Kidney (tissue), 14 donors: ENCODE measurements around the gene GBP3. TPM values are rescaled to one million over a fixed set of nuclear protein-coding genes. Genes with fewer than 3 reads are reported as not detected.

Source experiments
- DNase-seq, 5 donors: peaks; one replicate each; pipeline ENCODE4 v3.0.0-alpha.2; 2013 to 2020
- FAIRE-seq: peaks from 2 replicates; lab custom pipeline; 2012; peaks lifted over from hg19 to GRCh38; lab: Jason Lieb, UNC
- H3K27ac ChIP-seq, 2 donors: one replicate each; pipeline ENCODE4 v1.7.0; 2013; ENCODE audit warnings: low read depth in 2 of 2, low read length in 2 of 2, inconsistent platforms in 1 of 2
- H3K27me3 ChIP-seq: one replicate; pipeline ENCODE4 v1.7.1; 2013; ENCODE audit warnings: low read length, inconsistent platforms; ENCODE audit not compliant: control insufficient read depth, insufficient read depth
- H3K36me3 ChIP-seq, 3 donors: one replicate each; pipeline versions ENCODE4 v1.7.0 to v1.7.1; 2013; ENCODE audit warnings: low read length in 3 of 3, control low read depth in 1 of 3, inconsistent platforms in 1 of 3; ENCODE audit not compliant: insufficient read depth in 3 of 3, control insufficient read depth in 2 of 3
- H3K4me1 ChIP-seq, 3 donors: one replicate each; pipeline versions ENCODE4 v1.7.0 to v1.7.1; 2013; ENCODE audit warnings: low read length in 3 of 3, inconsistent platforms in 1 of 3, low read depth in 1 of 3; ENCODE audit not compliant: control insufficient read depth in 2 of 3, insufficient read depth in 2 of 3
- H3K4me3 ChIP-seq, 3 donors: one replicate each; pipeline versions ENCODE4 v1.7.0 to v1.8.1; 2013; ENCODE audit warnings: low read length in 3 of 3, control low read depth in 1 of 3, inconsistent platforms in 1 of 3
- H3K9ac ChIP-seq, 3 donors: one replicate each; pipeline versions ENCODE4 v1.7.0 to v1.7.1; 2013; ENCODE audit warnings: low read length in 3 of 3, control low read depth in 1 of 3, inconsistent platforms in 1 of 3
- H3K9me3 ChIP-seq, 3 donors: one replicate each; pipeline versions ENCODE4 v1.7.0 to v1.7.1; 2013; ENCODE audit warnings: low read length in 3 of 3, control low read depth in 1 of 3, inconsistent platforms in 1 of 3; ENCODE audit not compliant: control insufficient read depth in 2 of 3, insufficient read depth in 1 of 3
- CTCF ChIP-seq: IDR thresholded peaks from 3 replicates; pipeline ENCODE4 v1.5.1; 2012; ENCODE audit warnings: mild to moderate bottlenecking, moderate library complexity, borderline replicate concordance; ENCODE audit not compliant: insufficient read depth; ENCODE audit errors: extremely low read depth
- intact Hi-C: fragments of 100-400 bp; cut with DNase I; formaldehyde crosslinking; loops from one replicate; pipeline ENCODE4 v1.11.1; 2022
- polyA plus RNA-seq: library from polyadenylated mRNA; stranded (reverse); fragments of 350-450 nt; fragmentation: Illumina TruSeq; extraction: RNeasy Lipid Tissue Mini Kit (QIAGEN cat#74804); gene quantifications from one replicate; pipeline ENCODE4 v1.2.3, GENCODE V29; 2014; ENCODE audit warnings: low read depth, low replicate concordance; ENCODE audit not compliant: insufficient read depth
- total RNA-seq: library from RNA; stranded (reverse); fragmentation: NEBNext Ultra II Directional; extraction: Animal tissue kit (Norgen Biotek cat#: 25700); gene quantifications from one replicate; pipeline ENCODE4 v1.2.1, GENCODE V29; 2021
- donor health status: control.
- donor health status: control.
- donor health status: control.
- donor health status: control.
- donor health status: control.
- donor health status: DM: yes; HTN: yes; CAD: no.
- donor health status: Normal renal cell carcinoma (clear cell type).

The GBP3 gene
- total and polyA plus RNA-seq, 2 donors from 2014 or later = 31.5 to 57.7 TPM

DNA sequence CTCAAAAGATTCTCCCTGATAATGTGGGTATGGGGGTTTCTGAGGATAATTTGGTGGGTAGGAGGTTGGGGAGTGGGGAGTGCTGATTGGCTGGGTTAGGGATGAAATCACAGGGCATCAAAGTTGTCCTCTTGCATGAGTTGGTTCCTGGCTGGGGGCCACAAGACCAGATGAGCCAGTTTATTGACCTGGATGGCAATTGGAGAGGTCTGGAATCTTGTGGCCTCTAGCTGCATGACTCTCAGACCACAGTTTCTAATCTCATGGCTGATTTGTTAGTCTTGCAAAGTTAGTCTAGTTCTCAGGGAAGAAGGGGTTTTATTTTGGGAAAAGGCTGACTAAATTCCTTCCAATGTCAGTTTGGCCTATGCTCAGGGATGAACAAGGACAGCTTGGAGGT is 45.6 kb upstream of the GBP3 start:
- no peaks in the 10 kb centered on the region for H3K9me3 ChIP-seq
- DNase-seq (no peak), FAIRE-seq (no peak)
- no peak overlapping the region for H3K9ac ChIP-seq
- no peak overlapping the region for H3K27ac ChIP-seq
- intact Hi-C loops = no loop called here
- no peaks in the 10 kb centered on the region for H3K36me3 ChIP-seq
- H3K4me1 ChIP-seq = peaks cover 0 to 4% (median 0%) of the 10 kb centered on the region in 3 donors
- TF ChIP-seq CTCF = no peak
- H3K27me3 ChIP-seq = no peaks in the 10 kb centered on the region
- H3K4me3 ChIP-seq = no peak overlapping the region

GRCh38 chr1:89065079-89065868 is 42.6 kb upstream of the GBP3 start, which contains the start of gene GBP1:
TSS of gene GBP1 (minus strand) at chr1:89065208. CDS start at chr1:89063234, 1,974 bp downstream.
- no peaks in the 10 kb centered on the region for H3K27me3 ChIP-seq
- peak; percentile 99 for FAIRE-seq
- no peaks in the 10 kb centered on the region for H3K36me3 ChIP-seq
- intact Hi-C loops = no loop called here
- no peak for TF ChIP-seq CTCF
- peak within 1 kb of the TSS; percentile 60 to 66 (median 63) for H3K9ac ChIP-seq
- H3K27ac ChIP-seq = peak within 1 kb of the TSS; percentile 71 to 82
- DNase-seq = peak in 2 of 5 donors; percentile 70 to 71
- H3K4me3 ChIP-seq = peak within 1 kb of the TSS; percentile 59 to 83 (median 71)
- peaks cover 0 to 4% (median 0%) of the 10 kb centered on the region in 3 donors for H3K4me1 ChIP-seq
- H3K9me3 ChIP-seq = no peaks in the 10 kb centered on the region

- peak overlapping the region; percentile 71 to 82 for H3K27ac ChIP-seq
- no peaks in the 10 kb centered on the region for H3K9me3 ChIP-seq
- peaks cover 0 to 4% (median 0%) of the 10 kb centered on the region in 3 donors for H3K4me1 ChIP-seq
- H3K27me3 ChIP-seq = no peaks in the 10 kb centered on the region
- H3K4me3 ChIP-seq = peak overlapping the region; percentile 59 to 83 (median 71)
- FAIRE-seq = no peak
- H3K36me3 ChIP-seq = no peaks in the 10 kb centered on the region
- peak overlapping the region; percentile 60 to 66 (median 63) for H3K9ac ChIP-seq
- peak in 2 of 5 donors; percentile 17 to 70 for DNase-seq
- TF ChIP-seq CTCF = no peak
- intact Hi-C loops = no loop called here
Observed at GRCh38 chr1:89064632-89065031, 42.0 kb upstream of the GBP3 start.
